MM.1S (cell line): ENCODE measurements around the gene GASK1A.

ENCODE experiments used
- DNase-seq: peaks from one replicate; pipeline ENCODE4 v3.0.0-alpha.2; 2015
- H2AFZ ChIP-seq: fragments of 300-600 bp; sonication (generic); 2 replicates; pipeline ENCODE4 v1.6.0; 2016; ENCODE audit warnings: antibody characterized with exemption, low read length
- H3F3A ChIP-seq: fragments of 300-600 bp; sonication (generic); 2 replicates; pipeline ENCODE4 v1.6.1; 2016; ENCODE audit warnings: mild to moderate bottlenecking, antibody characterized with exemption, low read length, moderate library complexity, mixed read lengths; ENCODE audit not compliant: insufficient read depth
- H3K27ac ChIP-seq: fragments of 300-600 bp; sonication (generic); 2 replicates; pipeline ENCODE4 v1.5.1; 2016; ENCODE audit warnings: mild to moderate bottlenecking, low read length
- H3K27me3 ChIP-seq: fragments of 300-600 bp; sonication (generic); replicated peaks from 2 replicates; pipeline ENCODE4 v1.6.0; 2016; ENCODE audit warnings: low read length; ENCODE audit not compliant: insufficient read depth
- H3K36me3 ChIP-seq: fragments of 300-600 bp; sonication (generic); replicated peaks from 2 replicates; pipeline ENCODE4 v1.6.1; 2016; ENCODE audit warnings: mild to moderate bottlenecking, low read length, mixed read lengths; ENCODE audit not compliant: insufficient read depth
- H3K4me1 ChIP-seq: fragments of 300-600 bp; sonication (generic); 2 replicates; pipeline ENCODE4 v1.6.1; 2016; ENCODE audit warnings: low read length, mixed read lengths
- H3K4me2 ChIP-seq: fragments of 300-600 bp; sonication (generic); 2 replicates; pipeline ENCODE4 v1.6.0; 2016; ENCODE audit warnings: low read depth, low read length
- H3K4me3 ChIP-seq: fragments of 300-600 bp; sonication (generic); 2 replicates; pipeline ENCODE4 v1.5.1; 2016; ENCODE audit warnings: low read length, mixed read lengths
- H3K79me2 ChIP-seq: fragments of 300-600 bp; sonication (generic); 2 replicates; pipeline ENCODE4 v1.6.1; 2016; ENCODE audit warnings: mixed run types, low read length, mixed read lengths
- H3K9ac ChIP-seq: fragments of 300-600 bp; sonication (generic); 2 replicates; pipeline ENCODE4 v1.6.1; 2016; ENCODE audit warnings: low read length, mixed read lengths
- H3K9me2 ChIP-seq: fragments of 300-600 bp; sonication (generic); replicated peaks from 2 replicates; pipeline ENCODE4 v1.6.1; 2016; ENCODE audit warnings: mild to moderate bottlenecking, low read length, mixed read lengths; ENCODE audit not compliant: insufficient read depth
- H3K9me3 ChIP-seq: fragments of 300-600 bp; sonication (generic); replicated peaks from 2 replicates; pipeline ENCODE4 v1.6.1; 2016; ENCODE audit warnings: mild to moderate bottlenecking, low read length, mixed read lengths; ENCODE audit not compliant: insufficient read depth
- H4K20me1 ChIP-seq: fragments of 300-600 bp; sonication (generic); 2 replicates; pipeline ENCODE4 v1.6.1; 2016; ENCODE audit warnings: mild to moderate bottlenecking, low read length, moderate library complexity, mixed read lengths; ENCODE audit not compliant: insufficient read depth
- CTCF ChIP-seq: fragments of 300-600 bp; sonication (generic); IDR thresholded peaks from 2 replicates; pipeline ENCODE4 v1.5.1; 2016; ENCODE audit warnings: antibody characterized with exemption, low read length, mixed read lengths
- EZH2 ChIP-seq: fragments of 300-600 bp; sonication (generic); optimal IDR thresholded peaks from 2 replicates; pipeline ENCODE3; 2017; ENCODE audit warnings: low read depth, mild to moderate bottlenecking, antibody characterized with exemption, low read length, mixed read lengths
- EZH2phosphoT487 ChIP-seq: fragments of 300-600 bp; sonication (generic); IDR thresholded peaks from 2 replicates; pipeline ENCODE4 v1.6.1; 2018; ENCODE audit warnings: antibody characterized with exemption, low read length

The GASK1A gene

GRCh38 chr3:43004282-43004681, 25.2 kb downstream of the GASK1A start:
- H3K9me2 ChIP-seq: no peaks in the 10 kb centered on the region
- H3F3A ChIP-seq: no peaks in the 10 kb centered on the region
- no peaks in the 10 kb centered on the region for H4K20me1 ChIP-seq
- H3K27me3 ChIP-seq: no peaks in the 10 kb centered on the region
- TF ChIP-seq EZH2phosphoT487 (no peak), CTCF (no peak), EZH2 (no peak)
- no peaks in the 10 kb centered on the region for H3K79me2 ChIP-seq
- H3K36me3 ChIP-seq: no peaks in the 10 kb centered on the region
- H3K9ac ChIP-seq: no peak overlapping the region
- no peaks in the 10 kb centered on the region for H3K4me1 ChIP-seq
- DNase-seq: no peak
- no peak overlapping the region for H3K4me3 ChIP-seq
- H3K4me2 ChIP-seq: no peak overlapping the region
- no peak overlapping the region for H3K27ac ChIP-seq
- H3K9me3 ChIP-seq: no peaks in the 10 kb centered on the region
- H2AFZ ChIP-seq: no peak overlapping the region

GRCh38 chr3:43005253-43005652, 26.1 kb downstream of the GASK1A start:
- DNase-seq: no peak
- Histone ChIP-seq H3K9me2 (no peaks in the 10 kb centered on the region), H3K36me3 (no peaks in the 10 kb centered on the region), H3K4me3 (no peak overlapping the region), H3K4me1 (no peaks in the 10 kb centered on the region), H3K4me2 (no peak overlapping the region), H3F3A (no peaks in the 10 kb centered on the region), H3K9ac (no peak overlapping the region), H3K79me2 (no peaks in the 10 kb centered on the region), H3K9me3 (no peaks in the 10 kb centered on the region), H2AFZ (no peak overlapping the region), H3K27ac (no peak overlapping the region), H3K27me3 (no peaks in the 10 kb centered on the region), H4K20me1 (no peaks in the 10 kb centered on the region)
- TF ChIP-seq EZH2phosphoT487: no peak
- TF ChIP-seq EZH2: no peak
- no peak for TF ChIP-seq CTCF

- Histone ChIP-seq H4K20me1 (no peaks in the 10 kb centered on the region), H3K9me3 (no peaks in the 10 kb centered on the region), H3K9ac (no peak overlapping the region), H3K4me1 (no peaks in the 10 kb centered on the region), H2AFZ (no peak overlapping the region), H3K9me2 (no peaks in the 10 kb centered on the region), H3K4me2 (no peak overlapping the region), H3F3A (no peaks in the 10 kb centered on the region), H3K27ac (no peak overlapping the region), H3K79me2 (no peaks in the 10 kb centered on the region), H3K27me3 (no peaks in the 10 kb centered on the region), H3K4me3 (no peak overlapping the region), H3K36me3 (no peaks in the 10 kb centered on the region)
- no peak for DNase-seq
- TF ChIP-seq CTCF: no peak
- TF ChIP-seq EZH2phosphoT487: no peak
- TF ChIP-seq EZH2: no peak
Observed at GRCh38 chr3:43005981-43006380, 26.9 kb downstream of the GASK1A start.
